HG02759 (cell line): ENCODE data around the gene CFAP157.

Experiments
- ATAC-seq: cut with Tn5 transposase; IDR thresholded peaks from one replicate; pipeline ENCODE4 v1.9.1; 2021; ENCODE audit warnings: mild to moderate bottlenecking, moderate library complexity; ENCODE audit not compliant: unreplicated experiment

Gene CFAP157

DNA sequence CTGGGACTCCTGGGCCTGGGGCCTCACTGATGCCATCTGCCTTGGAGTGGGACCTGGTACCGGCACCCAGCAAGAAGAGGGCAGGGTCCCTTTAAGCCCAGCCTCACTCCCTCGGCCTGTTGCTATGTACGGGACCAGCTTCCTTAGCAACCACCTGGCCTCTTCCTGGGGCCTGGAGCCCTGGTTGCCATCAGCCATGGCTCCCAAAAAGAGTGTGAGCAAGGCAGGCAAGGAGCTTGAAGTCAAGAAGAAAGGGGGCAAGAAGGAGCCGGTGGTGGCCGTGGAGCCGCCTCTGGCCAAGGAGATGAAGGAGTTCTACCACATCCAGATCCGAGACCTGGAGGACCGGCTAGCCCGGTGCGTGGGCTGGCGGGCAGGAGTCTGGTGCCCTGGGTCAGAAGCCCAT lies at the start of gene CFAP157:
Gene CFAP157 (plus strand): TSS at position 153 of the 406 bp plus-strand sequence. CDS start 44 bp downstream, at position 197.
- no peak for ATAC-seq

GRCh38 chr9:127658428-127658827 lies 48.4 kb upstream of the CFAP157 start:
- ATAC-seq = no peak

- no peak for ATAC-seq
These were observed 45.7 kb upstream of the CFAP157 start for GRCh38 chr9:127660886-127661741.

DNA sequence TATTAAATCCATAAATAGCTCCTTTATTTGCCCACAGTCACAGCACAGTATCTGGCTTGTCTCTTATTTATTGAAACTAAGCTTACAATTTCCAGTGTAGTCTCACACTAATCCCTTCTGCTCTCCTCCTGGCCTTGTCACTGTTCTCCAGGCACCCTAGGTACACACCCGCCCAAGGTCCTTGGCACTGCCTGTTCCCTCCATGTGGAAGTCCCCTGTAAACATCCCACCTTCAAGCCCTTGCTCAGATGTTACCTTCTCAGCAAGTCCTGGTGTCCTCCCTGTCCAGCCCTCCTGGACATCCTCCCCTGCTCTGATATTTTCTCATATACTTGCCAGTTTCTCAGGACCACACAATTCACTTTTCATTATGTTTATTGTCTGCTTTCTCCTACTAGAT lies 44.2 kb upstream of the CFAP157 start:
- no peak for ATAC-seq

DNA sequence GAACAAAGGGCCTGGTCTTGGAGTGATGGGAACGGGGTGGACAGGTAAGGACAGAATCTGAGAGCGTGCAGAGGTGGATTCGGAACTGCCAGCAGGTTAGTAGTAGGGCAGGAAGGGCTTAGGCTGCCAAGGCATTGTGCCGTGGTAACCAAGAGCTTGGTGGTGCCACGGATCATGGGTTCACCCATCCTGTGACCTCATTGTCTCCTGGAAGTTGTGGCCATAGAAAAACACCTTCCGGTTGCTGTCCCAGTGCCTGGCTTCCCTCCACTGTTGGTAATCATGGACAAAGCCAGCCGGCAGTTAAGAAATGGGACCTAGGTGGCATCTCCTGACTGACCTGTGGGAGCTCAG lies 42.5 kb upstream of the CFAP157 start:
- no peak for ATAC-seq

DNA sequence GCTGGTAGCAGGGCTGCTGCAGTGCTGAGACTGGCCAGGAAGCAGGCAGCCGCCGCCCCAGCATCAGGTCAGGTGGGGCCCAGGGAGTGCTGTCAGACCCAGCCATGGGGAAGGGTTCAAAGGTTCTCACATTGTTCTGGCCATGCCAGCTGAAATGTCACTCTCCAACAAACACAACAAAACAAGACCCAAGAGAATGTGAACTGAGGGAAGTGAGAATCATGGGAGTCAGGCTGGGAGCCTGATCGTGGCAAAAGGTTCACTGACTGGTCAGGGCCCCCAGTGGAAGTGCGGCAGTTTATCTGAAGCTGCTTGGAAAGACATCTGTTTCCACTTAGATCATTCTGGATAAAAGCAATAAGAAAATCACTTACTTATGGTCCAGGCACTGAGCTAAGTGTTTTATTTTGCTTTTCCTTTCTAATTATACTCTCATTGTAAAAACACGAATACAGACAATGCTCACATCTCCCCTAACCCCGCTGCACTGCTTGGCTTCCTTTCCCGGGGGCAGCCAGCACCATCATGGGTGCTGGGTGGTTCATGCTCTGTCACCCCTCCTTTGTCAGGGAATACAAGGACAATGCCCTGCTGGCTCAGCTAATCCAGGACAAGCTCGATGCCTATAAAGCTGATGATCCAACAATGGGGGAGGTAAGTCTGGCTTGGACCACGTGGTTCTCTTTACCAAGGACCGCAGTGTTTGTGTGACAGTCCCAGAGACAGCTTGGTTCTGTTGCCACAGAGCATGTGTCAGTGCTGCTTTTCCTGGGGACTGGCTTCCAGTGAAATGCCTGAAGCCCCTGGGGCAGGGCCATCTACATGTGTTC lies 41.9 kb upstream of the CFAP157 start:
- ATAC-seq = no peak

- no peak for ATAC-seq
These were observed 39.5 kb upstream of the CFAP157 start for GRCh38 chr9:127667127-127667844.

DNA sequence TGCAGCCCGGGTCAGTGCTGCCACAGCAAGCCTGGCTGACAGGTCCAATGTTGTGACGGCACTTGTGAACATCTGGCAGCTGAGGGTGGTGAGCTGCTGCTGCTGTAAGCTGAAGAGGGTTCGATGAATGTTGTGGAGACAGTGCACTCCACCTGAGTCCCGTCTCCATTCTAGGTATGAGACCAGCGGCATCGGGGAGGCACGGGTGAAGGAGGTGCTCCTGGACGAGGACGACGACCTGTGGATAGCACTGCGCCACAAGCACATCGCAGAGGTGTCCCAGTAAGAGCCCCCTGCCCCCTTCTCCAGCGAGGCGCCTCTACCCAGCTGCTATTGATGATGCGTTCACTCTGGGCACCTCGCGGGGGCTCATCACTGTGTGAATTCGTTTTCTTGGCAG lies 38.9 kb upstream of the CFAP157 start:
- ATAC-seq = no peak

- no peak for ATAC-seq
These were observed 33.6 kb upstream of the CFAP157 start for GRCh38 chr9:127673234-127673633.

GRCh38 chr9:127676638-127677037 lies 30.1 kb upstream of the CFAP157 start:
- no peak for ATAC-seq

- no peak for ATAC-seq
These were observed 27.3 kb upstream of the CFAP157 start for GRCh38 chr9:127679506-127679905.

DNA sequence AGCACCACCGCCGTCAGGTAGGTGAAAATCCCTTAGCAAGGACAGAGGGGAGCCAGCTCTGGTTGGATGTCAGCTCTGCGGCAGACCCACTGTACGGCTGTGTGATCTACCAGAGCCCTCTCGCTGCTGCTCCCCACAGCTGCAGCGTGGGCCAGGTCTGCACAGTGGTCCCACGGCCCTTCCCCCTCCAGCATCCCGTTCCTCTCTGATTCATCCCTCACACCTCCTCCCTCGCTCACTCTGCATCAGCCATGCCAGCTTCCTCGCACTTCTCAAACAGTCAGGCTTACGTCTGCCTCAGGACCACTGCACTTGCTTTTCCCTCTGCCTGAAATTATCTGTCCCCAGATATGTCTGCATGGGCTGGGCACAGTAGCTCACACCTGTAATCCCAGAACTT lies 26.6 kb upstream of the CFAP157 start:
- no peak for ATAC-seq

GRCh38 chr9:127680846-127681245 lies 25.9 kb upstream of the CFAP157 start:
- ATAC-seq = no peak

DNA sequence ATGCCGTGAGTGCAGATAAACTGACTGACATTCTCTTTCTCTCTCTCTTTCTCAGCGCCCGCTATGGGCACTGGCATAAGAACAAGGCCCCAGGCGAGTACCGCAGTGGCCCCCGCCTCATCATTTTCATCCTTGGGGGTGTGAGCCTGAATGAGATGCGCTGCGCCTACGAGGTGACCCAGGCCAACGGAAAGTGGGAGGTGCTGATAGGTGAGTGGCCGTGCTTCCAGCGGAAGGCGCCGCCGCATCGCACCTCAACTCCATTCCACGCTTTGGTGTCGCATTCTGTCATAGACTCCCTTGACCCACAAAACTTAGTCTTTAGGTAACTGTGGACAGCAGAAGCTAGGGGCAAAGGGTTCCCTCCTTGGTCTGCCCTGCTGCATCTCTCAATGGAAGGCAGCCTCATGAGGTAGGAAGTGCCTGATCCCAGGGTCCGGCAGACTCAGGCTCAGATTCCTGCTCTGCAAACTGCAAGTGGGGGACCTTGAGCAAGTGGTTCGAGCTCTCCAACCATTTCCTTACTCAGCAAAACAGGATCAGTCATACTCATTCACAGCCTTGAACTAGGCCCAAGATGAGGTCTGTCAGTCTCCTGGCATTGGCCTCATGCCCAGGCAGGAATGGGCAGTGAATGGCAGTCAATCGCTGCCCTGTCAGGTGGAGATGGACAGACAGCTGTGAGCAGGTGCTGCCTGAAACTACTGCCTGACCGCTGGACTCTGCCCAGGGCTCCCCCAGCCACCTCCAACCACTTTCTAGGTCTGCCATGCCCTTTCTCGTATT lies 24.2 kb upstream of the CFAP157 start:
- ATAC-seq = no peak

- ATAC-seq = no peak
These were observed 23.1 kb upstream of the CFAP157 start for GRCh38 chr9:127683723-127684122.

- ATAC-seq = no peak
These were observed 22.2 kb upstream of the CFAP157 start for GRCh38 chr9:127684576-127684975.

GRCh38 chr9:127686461-127687393 lies 20.1 kb upstream of the CFAP157 start:
- no peak for ATAC-seq

GRCh38 chr9:127689329-127690000 lies 17.3 kb upstream of the CFAP157 start:
- no peak for ATAC-seq

DNA sequence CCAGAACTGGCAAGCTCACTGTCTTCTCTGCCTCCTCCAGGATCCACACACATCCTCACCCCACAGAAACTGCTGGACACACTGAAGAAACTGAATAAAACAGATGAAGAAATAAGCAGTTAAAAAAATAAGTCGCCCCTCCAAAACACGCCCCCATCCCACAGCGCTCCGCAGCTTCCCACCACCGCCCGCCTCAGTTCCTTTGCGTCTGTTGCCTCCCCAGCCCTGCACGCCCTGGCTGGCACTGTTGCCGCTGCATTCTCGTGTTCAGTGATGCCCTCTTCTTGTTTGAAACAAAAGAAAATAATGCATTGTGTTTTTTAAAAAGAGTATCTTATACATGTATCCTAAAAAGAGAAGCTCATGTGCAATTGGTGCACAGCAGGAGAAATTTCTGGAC lies 16.1 kb upstream of the CFAP157 start:
- ATAC-seq = no peak
